Esophagus squamous epithelium (tissue), 4 donors: ENCODE measurements around the gene STX18.

ENCODE experiments used
- POLR2A ChIP-seq, 4 donors: fragments of 450-650 bp; IDR thresholded peaks; one replicate each; pipeline ENCODE4 v1.6.1; 2017; ENCODE audit warnings: antibody characterized with exemption in 4 of 4, mild to moderate bottlenecking in 4 of 4, moderate library complexity in 3 of 4
- TF ChIP-seq, protein P1 (sequence below), 6 experiments: fragments of 450-650 bp in 4 of 6; fragments of 200-600 bp in 2 of 6; sonication (generic) in 2 of 6; IDR thresholded peaks; one replicate each; pipeline ENCODE4 v1.5.1; 2016 to 2019; ENCODE audit warnings: antibody characterized with exemption in 6 of 6, mild to moderate bottlenecking in 4 of 6, moderate library complexity in 4 of 6

DNA sequence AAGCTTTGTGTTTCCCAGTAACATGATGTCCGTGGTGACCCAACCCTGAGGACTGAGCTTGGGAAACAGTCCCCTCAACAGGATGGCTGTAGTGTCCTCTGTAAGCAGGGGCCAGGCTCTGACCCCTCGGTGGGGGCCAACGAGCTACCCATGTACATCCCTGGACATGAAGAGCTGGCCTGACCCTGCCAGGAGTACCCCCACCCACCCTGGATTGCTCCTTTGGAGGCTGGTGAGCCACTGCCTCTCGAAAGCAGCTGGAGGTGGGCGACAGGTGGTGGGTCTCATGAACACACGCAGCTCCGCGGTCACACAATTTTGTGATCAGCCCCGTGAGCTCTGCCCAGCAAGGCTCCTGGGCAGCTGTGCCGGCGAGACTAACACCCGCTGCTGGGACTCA lies 121.4 kb downstream of the STX18 start:
- TF ChIP-seq, protein P1, sequence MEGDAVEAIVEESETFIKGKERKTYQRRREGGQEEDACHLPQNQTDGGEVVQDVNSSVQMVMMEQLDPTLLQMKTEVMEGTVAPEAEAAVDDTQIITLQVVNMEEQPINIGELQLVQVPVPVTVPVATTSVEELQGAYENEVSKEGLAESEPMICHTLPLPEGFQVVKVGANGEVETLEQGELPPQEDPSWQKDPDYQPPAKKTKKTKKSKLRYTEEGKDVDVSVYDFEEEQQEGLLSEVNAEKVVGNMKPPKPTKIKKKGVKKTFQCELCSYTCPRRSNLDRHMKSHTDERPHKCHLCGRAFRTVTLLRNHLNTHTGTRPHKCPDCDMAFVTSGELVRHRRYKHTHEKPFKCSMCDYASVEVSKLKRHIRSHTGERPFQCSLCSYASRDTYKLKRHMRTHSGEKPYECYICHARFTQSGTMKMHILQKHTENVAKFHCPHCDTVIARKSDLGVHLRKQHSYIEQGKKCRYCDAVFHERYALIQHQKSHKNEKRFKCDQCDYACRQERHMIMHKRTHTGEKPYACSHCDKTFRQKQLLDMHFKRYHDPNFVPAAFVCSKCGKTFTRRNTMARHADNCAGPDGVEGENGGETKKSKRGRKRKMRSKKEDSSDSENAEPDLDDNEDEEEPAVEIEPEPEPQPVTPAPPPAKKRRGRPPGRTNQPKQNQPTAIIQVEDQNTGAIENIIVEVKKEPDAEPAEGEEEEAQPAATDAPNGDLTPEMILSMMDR (IDR thresholded peaks at IDR 0.05): no peak
- TF ChIP-seq POLR2A (IDR thresholded peaks at IDR 0.05): no peak
